ENCODE measurements around the gene CDADC1. TPM values are rescaled to one million over a fixed set of nuclear protein-coding genes. Genes with fewer than 3 reads are reported as not detected.

Gene CDADC1
- total and polyA plus RNA-seq, 2 experiments from 2014 or later = 1.3 to 9.3 TPM

GRCh38 chr13:49234741-49235140, 13.0 kb upstream of the CDADC1 start:
- Histone ChIP-seq H2AFZ (no peak overlapping the region), H3F3A (replicated peaks; ENCODE audit: low read depth) (no peaks in the 10 kb centered on the region), H3K36me3 (ENCODE audit: insufficient read depth) (no peaks in the 10 kb centered on the region), H3K4me2 (no peak overlapping the region), H3K79me2 (replicated peaks; ENCODE audit: insufficient read depth) (no peaks in the 10 kb centered on the region), H4K20me1 (replicated peaks; ENCODE audit: insufficient read depth) (no peaks in the 10 kb centered on the region), H3K27ac (ENCODE audit: low read depth) (no peak overlapping the region), H3K9me2 (ENCODE audit: insufficient read depth) (no peaks in the 10 kb centered on the region), H3K4me1 (ENCODE audit: insufficient read depth) (no peaks in the 10 kb centered on the region), H3K27me3 (ENCODE audit: insufficient read depth) (no peaks in the 10 kb centered on the region), H3K4me3 (no peak overlapping the region)
- TF ChIP-seq CTCF (conservative IDR thresholded peaks at IDR 0.05; ENCODE audit: low read depth in 2 of 2) (no peak), ZNF462 (CRISPR knock-in tag; IDR thresholded peaks at IDR 0.05) (no peak), REST (IDR thresholded peaks at IDR 0.05; ENCODE audit: unreplicated experiment) (no peak), NANOG (IDR thresholded peaks at IDR 0.05; ENCODE audit: borderline replicate concordance) (no peak), STAT1 (IDR thresholded peaks at IDR 0.05; ENCODE audit: unreplicated experiment) (no peak), ZNF114 (CRISPR knock-in tag; IDR thresholded peaks at IDR 0.05) (no peak), ZNF331 (CRISPR knock-in tag; IDR thresholded peaks at IDR 0.05; ENCODE audit: low read depth) (no peak), CREB1 (CRISPR knock-in tag; IDR thresholded peaks at IDR 0.05; ENCODE audit: low read depth) (no peak), ETS1 (IDR thresholded peaks at IDR 0.05) (no peak)
- H3K27ac Mint-ChIP-seq = no peak overlapping the region
- peaks cover 4% of the 10 kb centered on the region for H3K27me3 Mint-ChIP-seq (ENCODE audit: insufficient read depth, low read depth, poor library complexity)
- no peaks in the 10 kb centered on the region for H3K4me1 Mint-ChIP-seq
- H3K9me3 Mint-ChIP-seq = no peaks in the 10 kb centered on the region
- no peak overlapping the region for H3K4me3 Mint-ChIP-seq
- DNase-seq (ENCODE audit: low spot score) (no peak), ATAC-seq (no peak)
- no peaks in the 10 kb centered on the region for H3K36me3 Mint-ChIP-seq (ENCODE audit: low read depth)
